H1 (cell line): ENCODE data around the gene NUTM2F.
"Not testable (repeated sequence)": the region's sequence is repeated elsewhere in the genome, so short reads cannot be mapped to it uniquely, and the experiment has no call there.

Source experiments
- CTCF ChIP-seq, 3 experiments: IDR thresholded peaks; 1 replicate in 2 of 3; 2 replicates in 1 of 3; pipeline versions ENCODE4 v1.5.1 to v1.6.1; 2011; ENCODE audit warnings: low read length in 3 of 3, mild to moderate bottlenecking in 3 of 3, inconsistent platforms in 2 of 3, low read depth in 1 of 3, moderate library complexity in 1 of 3; ENCODE audit not compliant: insufficient read depth in 1 of 3; ENCODE audit errors: control extremely low read depth in 1 of 3
- KDM1A ChIP-seq: fragments of 200-600, 300-600 bp; sonication (generic); IDR thresholded peaks from 2 replicates; pipeline ENCODE4 v1.7.1; 2016; ENCODE audit warnings: mild to moderate bottlenecking, low read length, borderline replicate concordance
- POLR2A ChIP-seq, 2 experiments: IDR thresholded peaks; 1 replicate in 1 of 2; 2 replicates in 1 of 2; pipeline ENCODE4 v1.6.1; 2011; ENCODE audit warnings: low read depth in 2 of 2, low read length in 2 of 2, mild to moderate bottlenecking in 2 of 2; ENCODE audit errors: control extremely low read depth in 1 of 2
- POLR2AphosphoS5 ChIP-seq: IDR thresholded peaks from 2 replicates; pipeline ENCODE4 v1.6.1; 2011; ENCODE audit warnings: low read depth, low read length
- RAD21 ChIP-seq, 2 experiments: IDR thresholded peaks in 1 of 2; conservative IDR thresholded peaks in 1 of 2; 2 replicates each; pipeline ENCODE4 v1.6.1; 2011; ENCODE audit warnings: low read depth in 2 of 2, low read length in 2 of 2, improper control_type of control experiment in 1 of 2, inconsistent platforms in 1 of 2, mild to moderate bottlenecking in 1 of 2, moderate library complexity in 1 of 2
- TEAD4 ChIP-seq: IDR thresholded peaks from 2 replicates; pipeline ENCODE4 v1.6.1; 2012; ENCODE audit warnings: low read depth, low read length, inconsistent platforms, mixed read lengths

DNA sequence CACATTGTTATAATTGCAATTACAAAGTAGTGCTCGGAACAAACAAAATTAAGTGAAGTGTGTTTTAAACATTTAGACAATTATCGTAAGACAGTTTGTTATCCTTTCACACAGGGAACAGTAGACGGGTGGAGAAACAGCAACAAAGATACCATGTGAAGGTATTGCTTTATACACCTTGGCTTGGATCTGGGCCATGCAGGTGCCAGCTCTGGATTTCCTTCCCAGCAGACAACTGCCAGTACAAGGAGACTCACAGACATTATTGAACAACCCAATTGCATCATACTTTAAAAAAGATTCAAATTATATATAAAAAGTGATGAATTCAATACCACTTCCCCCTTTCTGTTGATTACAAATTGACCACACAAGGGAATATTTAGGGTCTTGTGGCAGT lies 41.8 kb upstream of the NUTM2F start:
- TF ChIP-seq KDM1A; POLR2A (IDR thresholded peaks at IDR 0.05; ENCODE audit: control extremely low read depth in 1 of 2, low read depth in 2 of 2, low read length in 2 of 2); CTCF (IDR thresholded peaks at IDR 0.05; ENCODE audit: control extremely low read depth in 1 of 3, insufficient read depth in 1 of 3, low read depth in 1 of 3, low read length in 3 of 3); TEAD4; RAD21 (IDR thresholded peaks at IDR 0.05 in 1 of 2, conservative IDR thresholded peaks at IDR 0.05 in 1 of 2; ENCODE audit: low read depth in 2 of 2, low read length in 2 of 2); POLR2AphosphoS5: not testable (repeated sequence)
